ENCODE measurements around the gene TCF3.

- TF ChIP-seq CTCF (IDR thresholded peaks at IDR 0.05): no peak
- no peak for TF ChIP-seq POLR2A (IDR thresholded peaks at IDR 0.05)
These were observed 59.0 kb downstream of the TCF3 start for GRCh38 chr19:1593501-1593772.

All from lower leg skin (tissue), 3 donors.